GM19193 (cell line): ENCODE measurements around the gene E2F1.

Experiments
- POLR2A ChIP-seq: IDR thresholded peaks from 4 replicates; pipeline ENCODE4 v1.6.1; 2011; ENCODE audit not compliant: insufficient read depth, insufficient read length; ENCODE audit errors: extremely low read depth

E2F1 gene

DNA sequence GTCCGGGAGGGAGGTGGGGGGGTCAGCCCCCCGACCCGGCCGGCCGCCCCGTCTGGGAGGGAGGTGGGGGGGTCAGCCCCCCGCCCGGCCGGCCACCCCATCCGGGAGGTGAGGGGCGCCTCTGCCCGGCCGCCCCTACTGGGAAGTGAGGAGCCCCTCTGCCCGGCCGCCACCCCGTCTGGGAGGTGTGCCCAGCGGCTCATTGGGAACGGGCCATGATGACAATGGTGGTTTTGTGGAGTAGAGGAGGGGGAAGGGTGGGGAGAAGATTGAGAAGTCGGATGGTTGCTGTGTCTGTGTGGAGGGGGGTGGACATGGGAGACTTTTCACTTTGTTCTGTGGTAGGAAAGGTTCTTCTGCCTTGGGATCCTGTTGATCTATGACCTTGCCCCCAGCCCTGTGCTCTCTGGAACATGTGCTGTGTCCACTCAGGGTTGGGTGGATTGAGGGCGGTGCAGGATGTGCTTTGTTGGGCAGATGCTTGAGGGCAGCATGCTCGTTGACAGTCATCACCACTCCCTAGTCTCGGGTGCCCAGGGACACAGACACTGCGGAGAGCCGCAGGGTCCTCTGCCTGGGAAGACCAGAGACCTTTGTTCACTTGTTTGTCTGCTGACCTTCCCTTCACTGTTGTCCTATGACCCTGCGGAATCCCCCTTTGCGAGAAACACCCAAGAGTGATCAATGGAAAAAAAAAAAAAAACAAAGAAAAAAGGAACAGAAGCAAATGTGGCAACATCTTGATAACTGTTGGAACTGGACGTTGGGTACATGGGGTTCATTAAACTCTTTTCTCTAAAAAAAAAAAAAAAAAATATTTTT is 15.7 kb upstream of the E2F1 start:
- no peak for TF ChIP-seq POLR2A

DNA sequence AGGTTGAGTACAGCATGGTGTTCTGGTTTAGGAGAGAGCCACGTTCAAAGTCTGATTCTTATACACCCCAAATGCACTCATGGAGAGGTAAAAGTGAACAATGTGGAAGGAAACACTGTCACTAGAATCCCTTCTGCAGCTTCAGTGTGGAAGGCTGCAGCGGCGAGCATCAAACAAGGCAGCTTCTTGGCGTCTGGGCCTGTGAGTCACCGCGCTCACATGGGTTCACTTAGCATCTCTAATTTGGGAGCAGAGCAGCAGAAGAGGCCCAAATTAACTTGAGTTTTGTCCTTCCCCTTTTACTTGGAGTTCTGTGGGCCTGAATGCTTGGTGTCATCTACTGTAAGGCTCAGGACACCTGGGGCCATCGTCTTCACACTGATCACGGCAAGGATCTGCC is 10.9 kb upstream of the E2F1 start:
- no peak for TF ChIP-seq POLR2A

DNA sequence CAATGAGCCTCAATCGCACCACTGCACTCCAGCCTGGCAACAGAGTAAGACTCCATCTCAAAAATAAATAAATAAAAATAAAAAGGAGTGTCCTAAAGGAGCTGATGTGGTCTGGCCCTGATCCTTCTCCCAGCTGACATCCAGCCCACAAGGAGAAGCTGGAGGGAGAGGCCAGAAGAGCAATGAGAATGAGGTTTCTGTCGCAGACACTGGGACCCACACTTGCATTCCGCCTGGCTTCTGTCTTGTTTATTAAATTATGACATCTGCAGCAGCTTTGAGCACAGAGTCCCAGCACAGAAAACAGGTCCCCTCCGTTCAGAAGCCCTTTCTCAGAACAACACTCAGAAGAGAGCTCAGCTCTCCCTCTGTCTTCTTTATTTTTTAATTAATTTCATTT is 10.3 kb upstream of the E2F1 start:
- no peak for TF ChIP-seq POLR2A

DNA sequence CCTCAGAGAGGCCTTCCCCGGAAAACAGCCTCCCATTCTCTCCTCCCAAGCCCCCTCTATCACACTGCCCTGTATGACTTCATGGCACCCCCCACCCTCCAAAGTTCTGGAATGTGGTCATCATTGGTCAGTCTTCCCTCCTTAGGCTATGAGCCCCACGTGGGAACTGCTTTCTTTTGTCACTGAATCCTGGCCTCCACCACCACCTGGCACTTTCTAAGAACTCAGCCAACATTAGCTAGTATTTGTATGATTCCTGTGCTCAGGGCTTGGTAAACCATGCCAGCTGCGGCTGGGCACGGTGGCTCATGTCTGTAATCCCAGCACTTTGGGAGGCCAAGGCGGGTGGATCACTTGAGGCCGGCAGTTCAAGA is 8.4 kb upstream of the E2F1 start:
- no peak for TF ChIP-seq POLR2A

DNA sequence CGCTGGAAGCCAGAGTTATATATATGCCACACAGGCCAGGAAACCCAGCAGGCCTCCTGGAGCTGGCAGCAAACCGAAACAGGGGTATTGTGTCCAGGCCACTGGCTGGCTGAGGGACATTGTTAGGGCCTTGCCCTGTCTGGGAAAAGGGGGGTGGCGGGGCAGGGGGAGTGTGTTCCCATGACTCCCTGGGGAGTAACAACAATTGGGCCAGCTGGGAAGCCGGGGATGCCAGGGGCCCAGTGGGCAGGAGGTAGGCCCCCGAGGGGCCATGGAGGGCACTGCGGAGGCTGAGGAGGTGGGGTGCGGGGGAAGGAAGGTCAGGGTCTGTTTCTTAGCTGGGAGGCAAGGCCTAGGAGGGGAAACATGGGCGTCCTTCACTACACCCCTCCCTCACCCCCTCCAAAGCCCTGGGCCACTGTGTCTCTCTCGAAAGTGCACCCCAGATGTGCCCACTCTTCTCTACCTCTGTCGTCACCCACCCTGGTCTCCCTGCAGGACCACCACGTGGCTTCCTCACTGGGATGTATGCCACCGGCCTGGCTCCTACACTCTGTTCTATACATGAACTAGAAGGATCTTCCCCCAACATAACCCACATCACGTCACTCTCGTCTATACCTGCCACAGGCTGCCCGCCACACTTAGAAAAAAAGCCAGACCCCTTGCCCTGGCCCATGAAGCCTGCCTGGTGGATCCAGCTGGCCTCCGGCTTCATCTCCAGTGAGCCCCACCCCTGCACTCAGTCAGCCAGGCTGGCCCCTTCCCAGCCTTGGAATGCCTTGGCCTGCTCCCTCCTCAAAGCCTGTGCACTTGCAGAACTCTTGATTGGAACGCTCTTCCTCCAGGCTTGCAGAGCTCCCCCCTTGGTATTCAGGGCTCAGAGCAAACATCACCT is 7.8 kb upstream of the E2F1 start:
- no peak for TF ChIP-seq POLR2A

DNA sequence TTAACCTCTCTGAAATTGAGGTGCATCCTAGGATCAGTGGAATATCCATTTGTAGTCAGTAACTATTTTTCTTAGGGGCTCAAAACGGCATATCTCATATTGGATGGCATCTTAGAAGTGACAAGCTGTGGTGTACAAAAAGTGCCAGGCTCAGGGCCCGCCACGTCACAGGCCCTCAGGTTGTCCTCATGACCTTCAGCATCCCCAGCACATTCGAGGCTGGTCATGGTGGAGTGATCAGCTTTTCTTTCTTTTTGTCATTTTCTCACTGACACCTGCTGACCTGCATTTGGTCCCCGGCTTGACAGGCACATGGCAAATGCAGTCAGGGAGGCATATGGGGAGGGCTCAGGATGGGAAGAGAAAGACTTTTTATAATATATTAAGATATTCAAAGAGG is 7.1 kb upstream of the E2F1 start:
- no peak for TF ChIP-seq POLR2A

DNA sequence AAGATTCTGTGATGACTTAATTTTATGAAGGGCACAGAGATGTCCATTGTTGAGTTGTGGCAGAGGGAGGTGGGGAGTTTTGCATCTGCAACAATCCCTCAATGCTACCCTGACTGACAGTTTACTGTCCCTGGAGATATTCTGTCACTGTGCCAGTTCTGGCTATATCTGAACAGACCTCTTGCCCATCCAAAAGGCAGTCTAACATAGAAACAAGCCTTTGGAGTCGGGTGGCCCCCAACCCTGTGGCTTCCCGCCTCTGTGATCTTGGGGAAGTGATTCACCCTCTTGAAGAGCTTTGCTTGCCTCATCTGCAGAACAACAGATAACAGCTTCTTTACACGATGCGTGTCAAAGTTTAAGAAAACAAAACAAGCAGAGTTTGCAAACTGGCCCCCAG is 3.8 kb upstream of the E2F1 start:
- no peak for TF ChIP-seq POLR2A

DNA sequence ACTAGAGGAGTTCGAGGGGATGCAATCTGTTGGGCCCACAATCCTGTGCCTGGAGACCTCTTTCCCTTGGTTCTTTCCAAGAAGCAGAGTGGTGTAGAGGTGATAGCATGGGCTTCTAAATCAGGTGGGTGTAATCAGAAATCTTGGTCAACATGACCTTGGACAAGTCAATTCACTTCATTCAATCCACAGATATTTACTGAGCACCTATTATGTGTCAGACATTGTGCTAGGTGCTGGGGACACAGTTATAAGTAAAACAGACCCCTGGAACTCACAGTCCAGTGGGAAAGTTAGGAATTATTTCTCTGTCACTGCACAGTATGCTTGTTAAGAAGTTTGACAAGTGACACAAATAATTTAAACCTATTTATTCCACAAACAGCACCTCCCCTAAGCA is 3.3 kb upstream of the E2F1 start:
- no peak for TF ChIP-seq POLR2A

DNA sequence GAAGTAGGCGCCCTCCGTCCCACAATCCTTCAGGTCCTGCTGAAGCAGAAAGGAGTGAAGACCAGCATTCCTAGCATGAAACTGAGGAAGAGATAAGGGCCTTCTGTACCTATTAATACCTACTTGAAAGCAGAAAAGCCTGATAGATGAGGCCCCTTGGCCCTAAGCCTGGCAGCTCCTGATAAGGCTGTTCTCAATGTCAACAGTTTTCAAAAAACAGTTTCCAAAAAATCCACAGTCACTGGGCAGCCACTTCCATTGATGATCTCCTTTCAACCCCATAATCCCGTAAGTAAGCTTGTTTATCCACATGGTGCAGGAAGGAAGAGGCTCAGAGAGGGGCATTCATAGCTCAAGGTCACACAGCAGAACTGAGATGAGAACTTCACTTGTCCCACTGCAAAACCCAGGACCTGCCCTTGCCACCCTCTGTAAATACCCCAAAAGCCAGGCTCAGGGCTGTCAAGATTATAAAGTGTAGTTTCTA is 2.8 kb upstream of the E2F1 start:
- TF ChIP-seq POLR2A: no peak

DNA sequence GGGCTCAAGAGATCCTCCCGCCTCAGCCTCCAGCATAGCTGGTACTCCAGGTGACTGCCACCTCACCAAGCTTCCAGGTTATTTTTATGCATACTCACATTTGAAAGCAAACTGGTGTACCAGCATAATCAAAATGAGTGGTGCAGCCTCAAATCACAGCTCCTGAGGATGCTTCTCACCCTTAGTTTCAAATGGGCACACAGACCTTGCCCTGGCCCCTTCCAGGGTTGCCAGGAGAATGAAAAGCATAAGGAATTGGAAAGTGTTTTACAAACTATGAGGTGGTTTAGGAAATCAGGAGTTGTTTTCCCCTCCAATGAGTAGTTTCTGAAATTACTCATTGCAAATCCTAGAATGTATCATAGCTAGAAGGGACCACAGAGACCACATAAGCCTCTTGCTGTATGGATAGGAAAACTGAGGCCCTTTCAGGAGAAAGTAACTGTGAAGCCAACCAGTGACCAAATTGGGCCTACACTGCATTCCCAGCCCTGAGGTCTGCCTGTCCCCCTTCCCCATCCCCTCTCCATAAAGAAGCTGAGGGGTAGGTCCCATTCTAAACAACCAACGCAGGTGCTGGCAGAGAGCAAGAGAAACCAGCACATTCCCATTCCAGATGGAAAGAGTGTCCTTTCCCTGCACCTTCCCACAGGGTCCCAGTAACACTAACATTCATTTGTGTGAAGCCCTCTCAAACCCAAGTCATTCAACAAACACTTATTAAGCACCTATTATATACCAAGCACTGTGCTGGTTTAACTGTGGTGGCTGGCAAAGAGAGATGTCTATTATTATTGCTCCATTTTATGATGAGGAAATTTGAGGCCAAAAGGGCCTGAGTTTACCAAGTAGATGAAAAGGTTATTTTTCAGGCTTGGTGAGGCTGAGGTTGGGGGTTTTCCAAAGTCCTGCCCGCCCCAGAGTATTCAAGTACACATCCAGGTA is 2.1 kb upstream of the E2F1 start:
- no peak for TF ChIP-seq POLR2A

DNA sequence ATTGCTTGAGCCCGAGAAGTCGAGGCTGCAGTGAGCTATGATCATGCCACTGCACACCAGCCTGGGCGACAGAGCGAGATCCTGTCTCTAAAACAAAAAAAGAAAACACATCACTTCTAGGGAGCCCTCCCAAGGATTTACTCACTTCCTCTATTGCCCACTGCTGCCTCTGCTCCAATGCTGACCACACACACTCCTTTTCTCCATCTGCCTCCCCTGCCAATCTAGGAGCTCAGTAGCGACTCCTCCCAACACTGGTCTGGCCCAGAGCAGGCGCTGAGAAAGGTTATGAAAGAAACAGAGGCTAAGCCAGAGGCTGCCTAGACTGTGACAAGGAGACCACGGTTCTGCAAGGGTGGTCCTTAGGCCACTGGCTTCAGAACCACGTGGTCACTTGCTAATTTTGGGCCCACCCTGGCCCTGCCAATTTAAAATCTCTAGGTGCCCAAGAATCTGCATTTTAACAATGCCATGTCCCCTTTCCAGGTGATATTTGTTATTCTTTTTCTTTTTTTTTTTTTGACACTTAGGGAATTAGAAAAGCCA is 1.3 kb upstream of the E2F1 start:
- no peak for TF ChIP-seq POLR2A

DNA sequence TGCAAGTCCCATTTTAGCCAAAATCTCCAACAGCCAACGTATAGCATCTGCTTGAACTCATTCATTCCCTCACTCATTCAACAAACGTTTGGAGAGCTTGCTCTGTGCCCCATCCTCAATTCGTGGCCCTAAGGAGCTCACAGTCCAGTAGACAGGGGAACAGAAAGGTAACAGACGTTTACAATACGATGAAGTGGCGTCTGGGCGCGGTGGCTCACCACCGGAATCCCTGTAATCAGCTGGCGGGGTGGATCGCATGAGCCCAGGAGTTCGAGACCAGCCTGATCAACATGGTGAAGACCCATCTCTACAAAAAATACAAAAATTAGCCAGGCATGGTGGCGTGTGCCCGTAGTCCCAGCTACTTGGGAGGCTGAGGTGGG is 790 bp upstream of the E2F1 start:
- TF ChIP-seq POLR2A: no peak

DNA sequence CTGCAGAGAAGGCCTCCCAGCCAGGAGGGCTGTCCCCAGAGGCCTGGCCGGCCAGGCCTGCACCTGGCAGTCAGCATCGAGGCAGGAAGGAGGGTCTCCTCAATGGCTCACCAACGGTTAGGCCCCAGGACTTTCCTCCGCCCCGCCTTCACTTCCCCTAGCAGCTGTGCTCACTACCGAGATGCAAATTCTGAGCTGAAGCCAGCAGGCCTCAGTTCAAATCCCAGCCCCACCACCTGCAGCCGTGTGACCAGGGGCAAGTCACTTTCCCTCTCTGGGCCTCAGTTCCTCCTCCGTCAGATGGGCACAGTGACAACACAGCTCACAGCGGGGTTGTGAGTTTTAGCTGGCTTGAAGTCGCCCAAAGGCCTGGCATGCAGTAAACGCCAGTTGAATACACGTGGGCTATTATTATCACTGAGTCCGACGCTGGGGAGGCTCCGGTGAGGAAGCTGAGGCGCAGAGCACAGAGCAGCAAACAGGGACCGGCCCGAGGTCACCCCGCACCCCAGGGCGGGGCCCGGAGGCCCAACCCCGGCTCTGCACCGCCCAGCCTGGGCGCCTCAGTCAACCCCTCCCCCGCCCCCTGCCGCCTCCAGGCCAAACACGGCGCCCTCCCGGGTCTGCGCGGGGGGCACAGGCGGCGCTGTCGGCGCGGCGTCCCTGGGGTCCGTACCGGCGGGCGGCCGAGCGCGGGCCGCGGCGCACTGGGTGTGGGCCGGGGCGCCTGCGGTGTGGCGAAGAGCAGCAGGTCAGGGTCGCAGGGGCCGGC is 671 bp downstream of the E2F1 start:
- TF ChIP-seq POLR2A: peak; percentile 45
